GM12875 (cell line): ENCODE measurements around the gene CASZ1.

Source experiments
- H3K4me3 ChIP-seq: one replicate; pipeline ENCODE4 v1.5.1; 2011; ENCODE audit warnings: low read depth, low read length, control low read depth
- TF ChIP-seq, protein P1 (sequence below): IDR thresholded peaks from 2 replicates; pipeline ENCODE4 v1.5.1; 2011; ENCODE audit warnings: low read depth, mild to moderate bottlenecking, control low read depth, inconsistent platforms, low read length, moderate library complexity, borderline replicate concordance; ENCODE audit not compliant: insufficient read depth

CASZ1 gene

DNA sequence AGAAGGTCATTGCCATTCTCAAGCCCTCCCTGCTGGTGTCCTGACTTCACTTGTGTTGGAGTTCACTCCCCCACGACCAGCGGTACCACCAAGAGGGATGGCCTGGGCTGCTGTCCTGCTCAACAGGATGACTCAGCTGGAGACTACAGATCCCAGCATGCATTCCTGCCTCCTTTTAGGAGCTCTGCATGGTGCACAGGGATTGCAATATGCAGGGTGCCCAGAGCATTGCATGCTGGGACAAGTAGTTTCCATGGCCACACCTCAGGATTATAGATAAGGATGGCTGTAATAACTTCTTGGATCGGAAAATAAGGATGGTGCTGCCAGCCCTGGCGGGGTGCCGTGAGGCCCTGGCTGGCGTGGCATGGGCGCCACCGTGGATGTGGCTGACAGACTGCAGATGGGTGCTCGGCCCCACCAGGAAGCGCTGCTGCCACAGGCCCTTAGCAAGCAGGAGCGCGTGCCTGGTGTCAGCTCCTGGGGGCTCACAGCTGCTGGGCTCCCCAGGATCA is 150.0 kb downstream of the CASZ1 start:
- no peak overlapping the region for H3K4me3 ChIP-seq
- TF ChIP-seq, protein P1, sequence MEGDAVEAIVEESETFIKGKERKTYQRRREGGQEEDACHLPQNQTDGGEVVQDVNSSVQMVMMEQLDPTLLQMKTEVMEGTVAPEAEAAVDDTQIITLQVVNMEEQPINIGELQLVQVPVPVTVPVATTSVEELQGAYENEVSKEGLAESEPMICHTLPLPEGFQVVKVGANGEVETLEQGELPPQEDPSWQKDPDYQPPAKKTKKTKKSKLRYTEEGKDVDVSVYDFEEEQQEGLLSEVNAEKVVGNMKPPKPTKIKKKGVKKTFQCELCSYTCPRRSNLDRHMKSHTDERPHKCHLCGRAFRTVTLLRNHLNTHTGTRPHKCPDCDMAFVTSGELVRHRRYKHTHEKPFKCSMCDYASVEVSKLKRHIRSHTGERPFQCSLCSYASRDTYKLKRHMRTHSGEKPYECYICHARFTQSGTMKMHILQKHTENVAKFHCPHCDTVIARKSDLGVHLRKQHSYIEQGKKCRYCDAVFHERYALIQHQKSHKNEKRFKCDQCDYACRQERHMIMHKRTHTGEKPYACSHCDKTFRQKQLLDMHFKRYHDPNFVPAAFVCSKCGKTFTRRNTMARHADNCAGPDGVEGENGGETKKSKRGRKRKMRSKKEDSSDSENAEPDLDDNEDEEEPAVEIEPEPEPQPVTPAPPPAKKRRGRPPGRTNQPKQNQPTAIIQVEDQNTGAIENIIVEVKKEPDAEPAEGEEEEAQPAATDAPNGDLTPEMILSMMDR = no peak

DNA sequence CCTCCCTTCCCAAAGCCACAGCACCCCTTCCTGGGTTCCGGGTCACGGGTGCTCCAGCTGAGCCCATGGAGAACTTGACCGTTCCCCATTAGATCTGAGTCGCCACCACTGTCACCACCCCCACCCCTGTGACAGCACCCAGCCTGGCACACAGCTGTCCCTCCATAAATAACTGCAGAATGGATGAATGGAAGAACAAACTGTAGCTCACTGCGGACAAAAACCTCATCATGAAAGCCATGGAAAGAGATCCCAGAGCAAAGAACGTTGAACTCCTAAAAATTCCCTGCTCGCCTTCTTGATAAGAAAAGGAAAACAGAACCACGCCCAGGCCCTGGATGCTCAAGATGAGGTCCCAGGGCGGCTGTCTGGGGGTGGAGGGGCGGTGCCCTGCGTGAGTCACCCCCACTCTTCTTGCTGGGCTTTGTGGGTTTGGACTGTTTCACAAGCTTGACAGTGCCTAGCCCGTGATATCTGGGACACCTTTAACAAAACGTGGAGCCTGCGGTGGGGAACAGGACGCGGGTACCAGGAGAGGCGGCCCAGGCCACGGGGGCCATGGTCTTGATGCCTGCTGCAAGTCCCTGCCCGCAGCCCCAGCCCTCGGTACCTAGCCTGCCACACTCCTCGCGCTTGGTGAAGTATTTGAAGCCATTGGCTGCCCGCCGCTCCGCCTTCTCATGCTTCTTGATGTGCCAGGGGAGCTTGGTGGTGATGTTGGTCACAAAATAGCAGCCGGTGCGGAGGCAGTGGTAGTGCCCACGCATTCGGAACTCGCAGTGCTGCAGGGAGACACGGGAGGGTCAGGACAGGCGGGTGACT is 151.9 kb downstream of the CASZ1 start:
- TF ChIP-seq, protein P1 = no peak
- no peak overlapping the region for H3K4me3 ChIP-seq

DNA sequence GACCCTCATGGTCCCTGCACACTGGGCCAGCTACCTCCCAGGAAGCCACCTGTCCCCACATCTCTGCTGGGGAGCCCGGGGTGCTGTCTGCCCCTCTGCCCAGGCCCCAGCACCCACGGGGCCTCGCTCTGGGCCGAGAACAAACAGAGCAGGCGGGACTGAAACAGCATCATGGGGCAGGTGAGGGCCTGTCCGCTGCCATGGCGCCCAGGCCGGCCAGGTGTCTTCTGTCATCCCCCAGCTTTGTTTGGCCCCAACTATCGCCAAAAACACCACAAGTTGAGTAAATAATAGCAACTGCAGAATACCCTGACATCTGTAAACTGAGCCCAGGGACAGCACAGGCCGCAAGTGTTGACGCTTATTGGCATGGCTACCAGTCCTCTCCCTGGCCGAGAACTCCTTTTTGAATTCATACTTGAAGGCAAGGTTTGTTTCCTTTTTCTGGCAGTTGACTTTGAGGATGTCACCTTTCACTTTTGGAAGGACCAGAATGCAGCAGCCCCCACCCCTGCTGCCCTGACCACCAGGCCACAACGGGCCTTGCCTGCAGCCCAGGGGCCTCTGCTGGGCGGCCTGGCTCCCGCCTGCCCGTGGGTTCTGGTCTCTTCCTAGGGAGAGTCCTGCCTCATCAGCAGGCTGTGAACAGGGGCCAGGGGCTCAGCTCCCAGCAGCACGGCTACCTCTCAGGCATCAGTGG is 152.7 kb downstream of the CASZ1 start:
- no peak overlapping the region for H3K4me3 ChIP-seq
- TF ChIP-seq, protein P1 = no peak

DNA sequence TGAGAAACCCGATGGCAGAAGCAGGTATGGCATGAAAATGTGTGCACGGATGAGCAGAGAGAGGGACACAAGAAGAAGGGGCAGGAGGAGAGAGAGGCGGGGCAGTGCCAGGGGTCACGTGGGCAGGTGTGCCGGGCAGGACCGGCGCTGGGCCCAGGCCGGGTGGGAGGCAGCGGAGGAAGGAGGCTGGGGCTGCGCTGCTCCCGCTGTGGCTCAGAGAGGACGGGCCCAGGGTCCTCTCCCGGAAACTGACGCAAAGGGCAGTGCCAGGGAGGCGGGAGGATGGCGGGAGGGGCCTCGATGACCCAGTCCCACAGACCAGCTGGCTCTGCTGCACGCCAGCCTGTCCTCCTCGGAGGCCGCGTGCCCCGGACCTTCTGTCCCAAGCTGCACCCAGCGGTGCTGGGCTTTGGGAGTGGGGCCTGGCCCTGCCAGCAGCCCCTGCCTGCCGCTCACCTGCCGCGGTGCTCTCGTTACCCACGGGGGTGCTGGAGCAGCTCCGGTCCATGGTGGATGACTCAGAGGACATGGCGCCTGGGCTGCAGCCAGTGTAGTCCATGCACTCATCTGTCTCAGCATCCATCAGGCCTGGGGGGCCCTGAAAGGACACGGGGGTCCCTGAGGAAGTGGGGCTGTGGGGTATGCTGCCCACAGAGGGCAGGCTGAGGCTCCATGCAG is 153.9 kb downstream of the CASZ1 start:
- TF ChIP-seq, protein P1 = no peak
- H3K4me3 ChIP-seq = no peak overlapping the region

DNA sequence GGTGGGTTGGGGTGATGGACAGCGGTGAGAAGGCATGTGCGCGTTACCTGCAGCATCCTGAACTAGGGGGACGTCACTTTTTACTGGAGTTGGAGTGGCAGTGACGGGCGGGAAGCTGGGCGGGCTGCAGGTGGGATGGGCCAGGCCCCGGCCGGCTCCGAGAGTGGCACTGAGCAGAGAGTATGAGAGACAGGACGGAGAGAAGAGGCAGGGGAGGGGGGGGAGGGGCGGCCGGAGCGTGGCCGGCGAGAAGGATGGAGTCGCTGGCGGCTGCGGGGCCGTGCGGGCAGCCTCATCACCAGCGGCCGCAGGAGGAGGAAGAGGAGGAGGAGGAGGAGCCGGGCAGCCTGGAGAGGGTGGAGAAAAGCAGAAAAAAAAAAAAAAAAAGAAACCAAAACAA is 154.5 kb downstream of the CASZ1 start:
- no peak overlapping the region for H3K4me3 ChIP-seq
- TF ChIP-seq, protein P1 = no peak

DNA sequence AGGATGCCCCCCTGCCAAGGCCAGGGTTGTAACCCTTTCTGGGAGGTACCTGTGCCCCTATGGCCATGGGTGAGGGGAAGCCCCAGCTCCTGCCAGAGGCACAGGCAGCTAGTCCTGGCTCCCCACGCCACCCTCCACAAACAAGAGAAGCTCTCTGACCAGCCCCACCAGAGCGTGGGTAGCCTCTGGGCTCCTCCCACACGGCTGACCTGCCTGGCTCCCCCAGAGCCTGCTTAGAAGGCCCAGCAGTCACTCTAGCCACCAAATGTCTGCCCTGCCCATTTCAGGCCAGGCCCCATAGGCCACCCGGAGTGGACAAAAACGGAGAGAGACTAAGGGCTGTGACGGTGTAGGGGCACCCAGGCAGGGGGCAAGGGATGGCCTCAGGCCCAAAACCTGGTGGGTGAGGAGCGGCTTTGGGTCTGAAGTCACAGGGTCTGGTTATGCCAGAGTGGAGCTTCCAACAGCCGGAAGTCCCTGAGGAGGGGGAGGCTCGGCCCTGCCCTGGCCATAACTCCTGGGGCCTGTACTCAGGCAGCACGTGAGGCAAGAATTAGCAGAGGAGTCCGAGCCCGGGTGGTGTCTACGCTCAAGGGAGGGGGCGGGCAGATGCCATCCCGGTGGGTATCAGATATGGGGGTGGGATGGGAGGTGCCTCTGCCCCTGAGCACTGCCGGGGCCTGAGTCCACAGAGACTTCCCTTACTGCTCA is 155.4 kb downstream of the CASZ1 start:
- TF ChIP-seq, protein P1 = no peak
- no peak overlapping the region for H3K4me3 ChIP-seq
